NK-92 (cell line): ENCODE data around the gene PSMF1.
"Not testable (repeated sequence)": the region's sequence is repeated elsewhere in the genome, so short reads cannot be mapped to it uniquely, and the experiment has no call there.

Experiments
- DNase-seq: peaks from one replicate; lab custom pipeline; 2025; ENCODE audit not compliant: unreplicated experiment; lab: John Stamatoyannopoulos, UW

Gene PSMF1

DNA sequence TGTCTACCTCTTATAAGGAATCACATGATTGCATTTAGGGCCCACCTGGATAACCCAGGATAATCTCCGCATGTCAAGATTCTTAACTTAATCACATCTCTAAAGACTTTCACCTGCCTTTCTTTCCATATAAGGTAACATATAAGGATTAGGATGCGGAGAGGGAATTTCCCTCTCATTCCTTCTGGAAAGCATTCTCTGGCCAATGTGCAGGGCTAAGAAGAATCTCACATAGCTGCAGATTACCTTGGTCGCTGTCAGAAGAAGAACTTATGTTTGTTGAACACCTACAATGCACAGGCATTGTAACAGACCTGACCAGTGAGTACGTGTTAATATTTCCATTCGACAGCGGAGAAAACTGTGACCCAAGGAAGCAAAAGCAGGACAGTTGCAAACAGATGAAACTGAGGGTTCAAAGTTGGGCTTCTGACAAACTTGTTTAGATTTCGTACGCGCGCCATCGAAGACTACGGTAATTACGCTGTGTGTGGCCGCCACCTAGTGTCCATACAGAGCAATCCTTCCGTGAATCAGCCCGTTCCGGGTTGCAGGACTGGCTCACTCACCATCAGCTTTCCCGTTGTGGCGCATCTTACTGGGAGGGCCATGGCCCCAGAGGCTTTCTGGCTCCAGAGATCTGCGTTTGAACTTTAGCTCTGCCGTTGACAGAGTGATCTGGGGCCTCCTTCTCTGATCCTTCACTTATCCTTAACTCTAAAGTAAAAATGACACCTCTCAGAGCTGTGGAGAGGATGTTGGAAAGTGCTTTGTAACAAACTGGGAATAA is 94.4 kb downstream of the PSMF1 start:
- DNase-seq, result no peak

DNA sequence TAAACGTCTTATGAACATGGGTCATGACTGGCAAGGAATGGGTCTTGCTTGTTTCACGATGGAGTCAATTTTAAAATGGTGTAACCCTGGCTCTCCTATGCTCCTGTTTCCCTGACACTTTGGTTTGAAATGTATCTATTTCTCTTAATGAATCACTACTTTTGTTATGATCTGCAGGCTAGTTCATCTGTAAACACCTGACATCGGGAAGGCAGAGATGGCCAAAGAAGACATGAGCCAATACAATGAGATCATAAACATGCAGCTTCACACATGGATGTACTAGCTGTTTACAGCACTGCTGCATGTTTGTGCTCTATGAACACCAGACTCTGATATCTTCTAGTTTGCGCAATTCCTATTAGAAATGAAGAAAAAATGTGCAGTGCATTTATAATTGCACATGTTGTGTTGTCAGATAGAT is 96.4 kb downstream of the PSMF1 start:
- DNase-seq, result no peak

DNA sequence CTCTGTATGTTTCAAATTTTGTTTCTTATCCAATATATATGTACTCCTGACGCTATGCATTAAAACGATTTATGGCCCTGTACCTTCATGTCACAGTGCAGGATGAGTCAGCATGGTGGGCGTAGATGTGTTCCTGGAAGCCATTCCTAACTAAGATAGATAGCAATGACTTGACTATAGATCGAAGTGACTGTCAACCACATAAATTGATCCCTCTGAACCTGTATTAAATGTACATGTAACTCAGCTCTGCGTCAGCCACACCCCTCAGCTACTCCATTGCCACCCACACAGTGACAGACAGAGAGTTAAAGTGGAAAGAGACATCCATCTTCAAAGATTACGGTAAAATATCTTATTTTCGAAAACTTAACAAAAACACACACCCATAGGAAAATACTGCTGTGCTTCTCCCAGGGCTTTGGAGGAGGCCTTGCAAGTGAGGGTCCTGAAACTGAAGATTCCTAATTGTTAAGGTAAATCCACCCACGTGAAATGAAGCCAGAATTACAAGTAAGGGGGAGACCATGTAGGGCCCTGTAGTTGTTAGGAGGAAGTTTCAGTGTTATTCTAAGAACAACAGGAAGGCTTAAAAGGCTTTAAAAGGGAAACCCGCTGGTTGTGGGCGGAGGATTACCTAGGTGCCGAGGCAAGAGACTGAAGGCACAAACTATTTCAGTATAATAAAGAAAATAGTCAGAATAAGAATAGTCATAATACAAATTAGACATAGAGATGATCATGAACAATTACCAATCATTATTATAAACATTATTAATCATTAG is 97.2 kb downstream of the PSMF1 start:
- DNase-seq, result no peak

DNA sequence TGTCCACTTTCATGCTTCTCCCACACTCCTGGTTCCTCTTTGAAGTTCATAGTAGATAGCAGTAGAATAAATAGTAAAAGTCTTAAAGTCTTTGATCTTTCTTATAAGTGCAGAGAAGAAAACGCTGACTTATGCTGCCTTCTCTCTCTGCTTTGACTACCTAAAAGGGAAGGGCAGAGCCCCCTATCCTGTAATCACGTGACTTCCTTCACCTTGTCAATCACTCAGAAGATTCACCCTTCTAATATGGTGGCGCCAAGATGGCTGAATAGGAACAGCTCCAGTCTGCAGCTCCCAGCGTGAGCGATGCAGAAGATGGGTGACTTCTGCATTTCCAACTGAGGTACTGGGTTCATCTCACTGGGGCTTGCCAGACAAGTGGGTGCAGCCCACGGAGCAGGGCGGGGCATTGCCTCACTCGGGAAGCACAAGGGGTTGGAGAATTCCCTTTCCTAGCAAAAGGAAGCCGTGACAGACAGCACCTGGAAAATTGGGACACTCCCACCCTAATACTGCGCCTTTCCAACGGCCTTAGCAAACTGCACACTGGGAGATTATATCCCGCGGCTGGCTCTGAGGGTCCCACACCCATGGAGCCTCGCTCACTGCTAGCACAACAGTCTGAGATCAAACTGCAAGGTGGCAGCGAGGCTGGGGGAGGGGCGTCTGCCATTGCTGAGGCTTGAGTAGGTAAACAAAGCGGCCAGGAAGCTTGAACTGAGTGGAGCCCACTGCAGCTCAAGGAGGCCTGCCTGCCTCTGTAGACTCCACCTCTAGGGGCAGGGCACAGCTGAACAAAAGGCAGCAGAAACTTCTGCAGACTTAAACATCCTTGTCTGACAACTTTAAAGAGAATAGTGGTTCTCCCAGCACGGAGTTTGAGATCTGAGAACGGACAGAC is 98.4 kb downstream of the PSMF1 start:
- DNase-seq, result not testable (repeated sequence)
